Measurements from ENCODE around the gene DLEC1. TPM values are rescaled to one million over a fixed set of nuclear protein-coding genes. Genes with fewer than 3 reads are reported as not detected.

DLEC1 gene
- total and polyA plus RNA-seq, 7 donors = 0.16 to 0.60 (median 0.41) TPM

DNA sequence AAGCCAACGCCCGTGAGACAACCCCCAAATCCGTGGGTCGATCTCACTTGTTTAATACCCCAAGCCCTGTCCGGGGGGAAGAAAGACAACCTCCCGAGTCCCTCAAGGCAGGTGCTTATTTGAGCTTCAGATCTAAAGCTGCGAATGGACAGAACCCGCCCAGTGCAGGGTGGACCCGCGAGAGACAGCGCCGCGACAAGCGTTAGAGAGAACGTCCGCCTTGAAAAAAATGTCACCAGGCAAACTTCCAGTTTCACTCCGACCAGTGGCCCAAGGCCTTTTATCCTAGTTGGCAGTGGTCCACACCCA lies 125.6 kb downstream of the DLEC1 start:
- no peak for DNase-seq
- intact Hi-C loops (cut with DNase I) = loop anchor here (10.0 kb wide), 2 partner anchors 180 to 290 kb away; partner anchors contain the start of genes ACVR2B and XYLB
- Histone ChIP-seq H3K36me3 (no peaks in the 10 kb centered on the region), H3K4me3 (peak overlapping the region; percentile 73 to 98 (median 93)), H3K27ac (peak overlapping the region; percentile 92 to 99 (median 98)), H3K27me3 (no peaks in the 10 kb centered on the region), H3K4me1 (peaks cover 0 to 20% (median 19%) of the 10 kb centered on the region in 4 donors), H3K9me3 (no peaks in the 10 kb centered on the region)
- whole genome bisulfite sequencing, 2 donors = 0% methylated on average over 17 of the region's 17 CpGs
- peak in 1 of 2 donors; percentile 71 for TF ChIP-seq POLR2A (IDR thresholded peaks at IDR 0.05)
- TF ChIP-seq EP300 (IDR thresholded peaks at IDR 0.05) = no peak
- TF ChIP-seq POLR2AphosphoS5 (IDR thresholded peaks at IDR 0.05) = no peak
- no peak for TF ChIP-seq CTCF (IDR thresholded peaks at IDR 0.05)

DNA sequence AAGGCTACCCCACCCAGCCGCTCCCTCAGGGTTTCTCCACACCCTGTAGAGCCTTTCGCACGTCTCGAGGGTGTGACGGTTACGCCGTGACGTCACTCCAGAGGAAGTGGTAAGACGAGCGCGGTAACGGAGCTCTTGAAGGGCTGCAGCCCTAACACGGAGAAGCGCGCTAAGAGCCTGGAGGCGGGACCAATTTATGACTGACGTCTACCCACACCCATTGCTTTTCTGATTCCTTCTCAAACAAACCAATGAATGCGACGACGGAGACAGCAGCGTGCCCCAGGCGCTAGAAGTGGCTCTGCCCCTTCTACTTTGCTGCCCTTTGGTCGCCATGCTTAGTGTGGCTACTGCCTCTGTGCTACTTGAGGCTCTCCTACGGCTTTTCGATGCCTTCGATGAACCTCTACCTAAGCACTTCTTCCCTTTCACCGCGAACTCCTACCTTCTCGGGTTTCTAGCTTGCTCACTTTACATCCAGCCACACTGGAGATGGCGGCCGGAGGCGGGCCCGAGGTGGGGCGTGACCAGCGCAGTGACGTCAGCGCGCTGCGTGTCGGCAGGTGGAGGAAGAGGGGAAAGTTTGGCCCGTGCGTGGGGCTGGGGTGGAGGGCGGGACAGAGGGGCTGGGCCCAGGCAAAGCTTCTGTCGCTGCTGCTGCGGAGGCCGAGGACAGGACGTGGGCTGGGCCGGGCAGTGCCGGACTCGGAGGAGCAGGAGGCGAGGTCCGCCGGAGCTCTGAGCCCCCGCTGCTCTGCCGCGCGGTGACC lies 126.1 kb downstream of the DLEC1 start, which contains the start of gene OXSR1:
Gene OXSR1, plus strand, starts transcription at position 586 of the 770 bp plus-strand sequence. CDS start 340 bp downstream, outside the sequence.
- Histone ChIP-seq H3K4me3 (peak within 1 kb of the TSS; percentile 73 to 98 (median 93)), H3K27ac (peak within 1 kb of the TSS; percentile 92 to 99 (median 98)), H3K27me3 (no peaks in the 10 kb centered on the region), H3K9me3 (no peaks in the 10 kb centered on the region), H3K4me1 (peaks cover 0 to 20% (median 19%) of the 10 kb centered on the region in 4 donors), H3K36me3 (no peaks in the 10 kb centered on the region)
- intact Hi-C loops (cut with DNase I) = loop anchor here (1.0 to 10.0 kb wide), 3 partner anchors 27 to 290 kb away; partner anchors contain the start of genes ACVR2B, MYD88 and XYLB
- peak; percentile 100 for DNase-seq
- TF ChIP-seq POLR2AphosphoS5 (IDR thresholded peaks at IDR 0.05) (peak; percentile 88 to 93 (median 92)), POLR2A (IDR thresholded peaks at IDR 0.05) (peak; percentile 84 to 90), CTCF (IDR thresholded peaks at IDR 0.05) (no peak), EP300 (IDR thresholded peaks at IDR 0.05) (peak in 2 of 4 donors; percentile 5 to 36)
- WGBS, 2 donors = 0% methylated on average over 57 of the region's 57 CpGs

DNA sequence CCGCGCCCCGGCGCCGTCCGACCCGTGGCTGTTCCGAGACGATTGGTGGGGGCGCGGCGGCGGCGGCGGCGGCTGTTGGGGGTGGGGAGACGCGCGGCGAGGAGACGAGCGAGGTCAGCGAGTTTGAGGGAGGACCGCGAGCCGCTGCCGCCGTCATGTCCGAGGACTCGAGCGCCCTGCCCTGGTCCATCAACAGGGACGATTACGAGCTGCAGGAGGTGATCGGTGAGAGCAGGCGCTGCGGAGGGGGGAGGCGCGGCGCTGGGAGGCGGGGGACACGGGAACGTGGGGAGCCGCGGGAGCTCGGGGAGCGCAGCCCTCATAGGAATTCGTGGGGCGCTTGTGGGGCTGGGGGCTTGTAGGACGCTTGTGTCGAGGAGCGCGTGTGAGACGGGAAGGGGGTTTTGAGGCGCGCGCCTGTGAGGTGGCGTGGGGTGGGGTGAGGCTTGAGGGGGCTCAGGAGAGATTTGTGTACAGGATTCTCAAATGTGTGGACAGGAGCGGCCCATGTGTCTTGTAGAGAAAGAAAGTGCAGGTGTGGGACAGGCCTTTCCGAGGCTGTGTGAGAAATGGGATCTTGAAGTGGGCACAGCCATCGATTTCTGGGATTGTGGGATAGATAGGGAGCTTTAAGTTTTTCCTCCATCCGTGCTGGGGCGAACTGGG lies 126.8 kb downstream of the DLEC1 start:
- H3K4me1 ChIP-seq = peaks cover 0 to 20% (median 19%) of the 10 kb centered on the region in 4 donors
- WGBS, 2 donors = 0 to 1% methylated on average over 62 of the region's 62 CpGs
- intact Hi-C loops (cut with DNase I) = loop anchor here (1.0 to 10.0 kb wide), 3 partner anchors 28 to 289 kb away; partner anchors contain the start of genes ACVR2B, MYD88 and XYLB

GRCh38 chr3:38167591-38167990 lies 128.6 kb downstream of the DLEC1 start:
- intact Hi-C loops (cut with DNase I) = loop anchor here (10.0 kb wide), 2 partner anchors 177 to 287 kb away; partner anchors contain the start of genes ACVR2B and XYLB
- no peak overlapping the region for H3K27ac ChIP-seq
- no peaks in the 10 kb centered on the region for H3K36me3 ChIP-seq
- H3K4me1 ChIP-seq = peaks cover 0 to 20% (median 19%) of the 10 kb centered on the region in 4 donors
- DNase-seq = no peak
- TF ChIP-seq EP300 (IDR thresholded peaks at IDR 0.05) (no peak), POLR2AphosphoS5 (IDR thresholded peaks at IDR 0.05) (no peak), POLR2A (IDR thresholded peaks at IDR 0.05) (no peak), CTCF (IDR thresholded peaks at IDR 0.05) (no peak)
- no peak overlapping the region for H3K4me3 ChIP-seq
- H3K9me3 ChIP-seq = no peaks in the 10 kb centered on the region
- no peaks in the 10 kb centered on the region for H3K27me3 ChIP-seq
- WGBS, 2 donors = 88% methylated on average over 4 of the region's 4 CpGs

More for the DNA sequence above, 126.8 kb downstream of the DLEC1 start:
- DNase-seq = peak; percentile 85
- Histone ChIP-seq H3K27ac (peak overlapping the region; percentile 92 to 99 (median 98)), H3K9me3 (no peaks in the 10 kb centered on the region), H3K36me3 (no peaks in the 10 kb centered on the region), H3K27me3 (no peaks in the 10 kb centered on the region), H3K4me3 (peak overlapping the region; percentile 73 to 98 (median 93))
- TF ChIP-seq POLR2AphosphoS5 (IDR thresholded peaks at IDR 0.05) (no peak), CTCF (IDR thresholded peaks at IDR 0.05) (no peak), POLR2A (IDR thresholded peaks at IDR 0.05) (no peak)
